SH-SY5Y (cell line): ENCODE data around the gene ASB2.

Experiments used
- GATA2 ChIP-seq: IDR thresholded peaks from 2 replicates; pipeline ENCODE4 v1.6.1; 2011; ENCODE audit warnings: mild to moderate bottlenecking, low read depth, low read length
- GATA3 ChIP-seq: IDR thresholded peaks from 2 replicates; pipeline ENCODE4 v1.6.1; 2011; ENCODE audit warnings: low read depth, mild to moderate bottlenecking, low read length, moderate library complexity

ASB2 gene

GRCh38 chr14:93898081-93898611 is 78.2 kb downstream of the ASB2 start:
- TF ChIP-seq GATA3: no peak
- no peak for TF ChIP-seq GATA2

- TF ChIP-seq GATA2 (peak; percentile 73), GATA3 (no peak)
These were observed 78.9 kb downstream of the ASB2 start for GRCh38 chr14:93897476-93897845.

- TF ChIP-seq GATA2: no peak
- no peak for TF ChIP-seq GATA3
These were observed 81.3 kb downstream of the ASB2 start for GRCh38 chr14:93895023-93895604.

GRCh38 chr14:93893661-93894261 is 82.6 kb downstream of the ASB2 start:
- TF ChIP-seq GATA2 (no peak), GATA3 (no peak)

- TF ChIP-seq GATA2 (no peak), GATA3 (no peak)
These were observed 83.3 kb downstream of the ASB2 start for GRCh38 chr14:93892923-93893558.

GRCh38 chr14:93892505-93892839 is 83.9 kb downstream of the ASB2 start:
- TF ChIP-seq GATA3 (no peak), GATA2 (no peak)

- TF ChIP-seq GATA3: no peak
- TF ChIP-seq GATA2: no peak
These were observed 84.4 kb downstream of the ASB2 start for GRCh38 chr14:93891756-93892504.

- TF ChIP-seq GATA2 (no peak), GATA3 (no peak)
These were observed 86.5 kb downstream of the ASB2 start for GRCh38 chr14:93889739-93890483.

GRCh38 chr14:93888995-93889394 is 87.4 kb downstream of the ASB2 start:
- TF ChIP-seq GATA3: no peak
- no peak for TF ChIP-seq GATA2

- TF ChIP-seq GATA2 (no peak), GATA3 (no peak)
These were observed 91.4 kb downstream of the ASB2 start for GRCh38 chr14:93884950-93885349.
